SK-N-SH treated with all-trans-retinoic acid at 6 μM for 48 hours (cell line): ENCODE data around the gene BCAP29.

Source experiments
- ISL1 ChIP-seq: fragments of 250-450 bp; sonication (Bioruptor Pico); IDR thresholded peaks from 2 replicates; pipeline ENCODE4 v2.1.2; 2022; ENCODE audit warnings: mild to moderate bottlenecking, moderate library complexity
- PPARA ChIP-seq: fragments of 250-450 bp; sonication (Bioruptor Pico); IDR thresholded peaks from 2 replicates; pipeline ENCODE4 v1.5.0; 2020; ENCODE audit warnings: mild to moderate bottlenecking, borderline replicate concordance
- SNAI2 ChIP-seq: fragments of 250-450 bp; sonication (Bioruptor Pico); IDR thresholded peaks from 2 replicates; pipeline ENCODE4 v1.5.0; 2020; ENCODE audit warnings: mild to moderate bottlenecking, moderate library complexity
- ZFP30 ChIP-seq: fragments of 450-650 bp; formaldehyde crosslinking; IDR thresholded peaks from 2 replicates; pipeline ENCODE4 v1.5.0; 2022; ENCODE audit warnings: mild to moderate bottlenecking, moderate library complexity

- TF ChIP-seq PPARA (CRISPR knock-in tag) (no peak), ISL1 (CRISPR knock-in tag) (no peak), SNAI2 (no peak), ZFP30 (CRISPR knock-in tag) (no peak)
Measured at GRCh38 chr7:107573537-107573936, 6.5 kb upstream of the BCAP29 start.
